Hematopoietic multipotent progenitor cell (in vitro differentiated cells): Measurements from ENCODE around the gene ACTA2. TPM values are rescaled to one million over a fixed set of nuclear protein-coding genes. Genes with fewer than 3 reads are reported as not detected.
"Not testable (repeated sequence)": the region's sequence is repeated elsewhere in the genome, so short reads cannot be mapped to it uniquely, and the experiment has no call there.

ENCODE experiments used
- DNase-seq, 3 donors: peaks; one replicate each; pipeline ENCODE4 v3.0.0-alpha.2; 2011 to 2015; ENCODE audit warnings: low read depth in 2 of 3, low spot score in 2 of 3
- total RNA-seq: library from RNA; depleted of rRNA; stranded (reverse); fragments of >200 nt; gene quantifications from one replicate; pipeline ENCODE4 v1.2.3, GENCODE V29; 2012

ACTA2 gene
- total RNA-seq, 1 donor, result 11.3 TPM

DNA sequence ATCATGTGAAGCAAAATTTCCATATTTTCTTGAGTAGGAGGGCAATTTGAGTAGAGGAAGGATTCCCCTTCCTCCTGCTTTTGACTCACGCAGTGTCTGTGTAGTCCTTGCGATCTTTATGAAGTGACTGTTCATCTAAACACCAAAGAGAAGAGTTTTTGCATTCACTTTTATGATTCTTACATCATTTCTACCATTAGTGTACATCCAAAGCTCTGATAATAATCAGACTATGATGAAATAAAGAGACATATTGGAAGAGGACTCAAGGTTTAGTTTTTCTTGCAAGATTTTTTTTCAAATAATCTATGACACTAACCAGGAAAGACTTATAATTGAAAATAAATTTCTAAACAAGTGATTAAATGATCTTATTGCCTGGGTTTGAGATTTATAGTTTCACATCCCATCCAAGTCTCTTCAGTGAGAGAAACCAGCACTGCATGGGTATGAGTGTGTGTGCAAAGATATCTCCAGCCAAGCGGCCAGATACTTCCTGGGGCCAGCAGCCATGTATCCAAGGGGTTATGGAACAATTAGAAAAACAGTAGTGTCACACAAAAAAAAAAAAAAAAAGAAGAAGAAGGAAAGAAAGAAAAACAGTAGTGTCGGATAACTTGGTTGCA, 2.0 kb upstream of the ACTA2 start:
- DNase-seq, result no peak

DNA sequence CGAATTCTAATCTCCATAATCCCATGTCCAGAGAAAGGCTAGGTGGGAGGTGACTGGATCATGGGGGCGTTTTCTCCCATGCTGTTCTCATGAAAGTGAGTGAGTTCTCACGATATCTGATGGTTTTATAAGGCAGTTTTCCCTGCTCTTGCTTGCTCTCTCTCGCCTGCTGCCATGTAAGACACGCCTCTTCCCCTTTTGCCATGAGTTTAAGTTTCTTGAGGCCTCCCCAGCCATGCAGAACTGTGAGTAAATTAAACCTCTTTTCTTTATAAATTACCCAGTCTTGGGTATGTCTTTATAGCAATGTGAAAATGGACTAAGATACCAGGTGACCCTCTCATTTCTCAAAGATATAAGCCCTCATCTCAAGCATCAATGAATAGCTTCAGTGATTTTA, 1.1 kb upstream of the ACTA2 start:
- peak in 1 of 3 donors; percentile 25 for DNase-seq

DNA sequence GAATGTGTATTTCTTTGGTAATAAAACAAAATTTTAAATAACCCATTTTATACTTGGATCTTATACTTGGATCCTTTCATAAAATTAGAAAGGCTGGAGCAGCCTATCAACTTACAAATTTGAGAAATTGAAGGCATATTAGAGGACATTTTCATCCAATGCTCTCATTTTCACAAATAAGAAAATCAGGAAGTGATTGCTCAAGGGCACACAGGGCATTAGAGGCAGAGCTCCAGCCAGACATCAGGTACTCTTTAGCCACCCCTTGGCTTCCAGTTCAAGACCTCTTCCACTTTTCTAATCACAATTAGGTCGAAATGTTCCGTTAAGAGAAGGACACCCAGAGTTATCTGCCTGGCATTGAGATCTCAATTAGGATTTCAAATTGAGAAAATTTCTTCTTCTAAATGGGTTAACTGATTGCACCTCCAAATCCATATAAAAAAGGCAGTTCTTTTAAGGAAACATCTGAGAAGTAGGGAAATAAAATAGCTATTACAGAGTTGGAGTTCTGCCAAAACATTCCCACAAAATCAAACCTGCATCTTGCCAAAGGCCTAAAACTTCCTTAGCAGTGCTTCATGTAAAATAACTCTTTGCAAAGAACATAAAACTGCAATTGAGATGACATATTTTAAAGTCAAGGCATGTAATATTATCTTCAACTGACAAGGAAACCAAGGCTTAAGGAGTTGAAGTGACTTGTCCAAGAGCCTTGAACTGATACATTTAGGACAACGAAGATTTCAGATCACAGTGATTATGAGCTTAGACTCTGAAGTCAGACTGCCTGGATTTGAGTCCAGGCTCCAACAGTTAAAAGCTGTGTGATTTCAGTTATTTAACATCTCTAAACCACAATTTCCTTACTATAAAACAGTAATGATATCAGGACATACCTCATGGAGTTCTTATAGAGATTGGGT, 2.4 kb downstream of the ACTA2 start:
- no peak for DNase-seq

DNA sequence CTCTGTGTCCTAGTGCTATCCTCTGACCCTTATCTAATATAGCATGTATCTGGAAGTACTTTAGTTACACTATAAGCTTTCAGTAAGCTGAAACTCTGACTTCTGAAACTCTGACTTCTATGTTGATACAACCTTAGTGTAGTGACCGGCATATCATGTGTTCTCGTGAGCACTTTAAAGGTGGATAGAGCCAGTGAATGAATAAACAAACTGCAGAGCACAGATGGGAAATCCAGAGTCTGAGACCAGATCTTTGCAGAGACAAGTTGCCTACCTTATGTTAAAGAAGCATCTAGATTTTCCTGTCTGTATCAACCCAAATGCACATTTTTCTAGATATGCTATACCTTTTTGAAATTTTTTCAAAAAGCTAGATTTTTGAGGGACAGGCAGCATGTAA, 3.5 kb downstream of the ACTA2 start:
- no peak for DNase-seq

DNA sequence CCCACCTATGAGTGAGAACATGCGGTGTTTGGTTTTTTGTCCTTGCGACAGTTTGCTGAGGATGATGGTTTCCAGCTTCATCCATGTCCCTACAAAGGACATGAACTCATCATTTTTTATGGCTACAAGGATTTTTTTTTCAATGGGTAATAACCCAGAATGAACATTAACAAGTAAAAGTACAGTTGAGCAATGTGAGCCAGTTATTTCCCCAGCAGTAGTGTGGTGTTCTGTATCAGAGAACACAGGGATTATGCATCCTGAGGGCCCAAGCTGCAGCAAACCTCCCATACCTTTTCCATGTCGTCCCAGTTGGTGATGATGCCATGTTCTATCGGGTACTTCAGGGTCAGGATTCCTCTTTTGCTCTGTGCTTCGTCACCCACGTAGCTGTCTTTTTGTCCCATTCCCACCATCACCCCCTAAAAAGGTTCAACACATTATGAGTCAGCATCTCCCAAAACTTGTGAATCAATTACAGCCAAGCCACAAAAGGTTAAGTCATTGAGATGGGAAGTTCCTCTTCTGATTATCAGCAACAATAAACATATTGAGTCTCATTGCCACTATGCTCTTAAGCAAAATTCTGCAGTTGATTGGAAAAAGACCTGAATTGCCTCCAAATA, 5.5 kb downstream of the ACTA2 start:
- no peak for DNase-seq

DNA sequence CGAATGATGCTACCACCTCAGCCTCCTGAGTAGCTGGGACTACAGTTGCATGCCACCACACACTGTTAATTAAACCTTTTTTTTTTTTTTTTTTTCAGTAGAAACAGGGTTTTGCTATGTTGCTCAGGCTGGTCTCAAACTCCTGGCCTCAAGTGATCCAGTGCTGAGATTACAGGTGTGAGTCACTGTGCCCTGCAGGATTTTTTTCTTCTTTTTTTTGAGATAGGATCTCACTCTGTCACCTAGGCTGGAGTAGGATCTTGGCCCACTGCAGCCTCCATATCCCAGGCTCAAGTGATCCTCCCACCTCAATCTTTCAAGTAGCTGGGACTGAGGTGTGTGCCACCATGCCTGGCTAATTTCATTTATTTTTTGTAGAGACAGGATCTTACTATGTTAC, 6.4 kb downstream of the ACTA2 start:
- DNase-seq, result no peak

DNA sequence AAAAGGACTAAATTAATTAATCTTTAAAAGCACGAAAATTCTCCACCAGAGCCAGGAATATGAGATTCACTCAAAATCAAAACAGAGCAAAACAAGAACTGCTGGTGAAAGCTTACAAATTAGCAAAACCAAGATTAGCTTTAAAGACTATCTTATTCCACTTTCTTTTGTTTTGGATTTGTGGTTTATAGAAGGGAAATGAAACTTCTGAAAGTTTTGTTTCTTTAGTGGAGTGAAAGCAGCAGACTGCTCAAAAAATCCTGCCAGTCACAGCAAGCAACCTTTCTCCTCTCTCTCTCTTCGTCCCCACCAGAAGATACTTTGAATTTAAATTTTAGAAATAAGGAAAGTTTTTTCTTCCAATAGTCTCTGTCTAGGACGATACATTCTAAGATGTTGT, 7.8 kb downstream of the ACTA2 start:
- DNase-seq, result peak in 1 of 3 donors; percentile 3

DNA sequence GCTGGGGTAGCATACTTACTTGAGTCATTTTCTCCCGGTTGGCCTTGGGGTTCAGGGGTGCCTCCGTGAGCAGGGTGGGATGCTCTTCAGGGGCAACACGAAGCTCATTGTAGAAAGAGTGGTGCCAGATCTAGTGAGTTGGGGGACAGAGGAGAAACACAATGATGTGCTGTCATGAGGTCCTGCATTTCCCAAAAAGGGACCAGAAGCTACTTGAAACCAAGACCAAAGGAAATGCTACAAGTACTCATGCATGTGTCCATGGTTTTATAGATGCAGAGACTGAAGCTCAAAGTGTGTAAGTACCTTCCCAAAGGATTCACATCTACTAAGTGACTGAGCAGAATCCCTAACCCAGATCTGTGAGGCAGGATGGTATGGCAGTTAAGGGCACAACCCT, 8.8 kb downstream of the ACTA2 start:
- no peak for DNase-seq

DNA sequence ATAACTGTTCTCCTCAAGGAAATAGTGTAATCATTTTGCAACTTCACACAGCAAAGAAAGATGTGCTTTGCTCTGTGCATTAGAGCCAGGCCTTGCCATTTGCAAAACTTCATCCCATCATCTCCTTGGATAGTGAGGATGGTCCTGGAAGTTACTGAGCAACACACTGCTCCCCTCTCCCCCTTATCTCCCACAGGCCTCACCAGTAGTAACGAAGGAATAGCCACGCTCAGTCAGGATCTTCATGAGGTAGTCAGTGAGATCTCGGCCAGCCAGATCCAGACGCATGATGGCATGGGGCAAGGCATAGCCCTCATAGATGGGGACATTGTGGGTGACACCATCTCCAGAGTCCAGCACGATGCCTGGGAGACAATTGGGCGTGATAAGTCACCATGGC, 11.5 kb downstream of the ACTA2 start:
- DNase-seq, result no peak

DNA sequence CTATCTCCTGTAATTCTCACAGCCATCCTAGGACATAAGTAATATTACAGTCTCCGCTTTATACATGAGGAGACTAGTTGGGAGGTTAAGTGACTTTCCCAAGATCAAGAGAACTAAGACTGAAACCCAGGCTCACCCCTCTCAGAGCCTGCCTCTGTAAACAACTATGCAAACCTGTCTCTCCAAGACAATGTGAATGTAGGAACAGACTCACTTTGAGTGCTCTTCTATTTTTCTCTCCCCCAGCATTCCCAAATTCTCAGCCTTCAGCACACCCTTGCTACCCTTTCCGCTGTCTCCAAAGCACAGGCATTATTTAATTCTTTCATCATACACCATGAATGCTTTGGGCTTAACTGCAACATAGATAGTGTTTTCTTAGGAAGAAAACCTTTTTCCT, 13.6 kb downstream of the ACTA2 start:
- no peak for DNase-seq

DNA sequence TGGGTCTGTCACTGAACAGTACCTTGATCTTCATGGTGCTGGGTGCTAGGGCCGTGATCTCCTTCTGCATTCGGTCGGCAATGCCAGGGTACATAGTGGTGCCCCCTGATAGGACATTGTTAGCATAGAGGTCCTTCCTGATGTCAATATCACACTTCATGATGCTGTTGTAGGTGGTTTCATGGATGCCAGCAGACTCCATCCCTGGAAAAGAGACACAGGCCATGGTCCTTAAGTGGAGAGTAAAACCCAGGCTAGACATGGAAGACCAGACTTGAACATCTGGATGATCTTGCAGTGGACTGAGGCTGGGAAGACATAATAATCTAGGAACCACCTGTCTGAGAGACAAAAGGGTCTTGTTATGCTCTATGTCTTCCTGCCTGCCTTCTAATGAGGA, 14.5 kb downstream of the ACTA2 start:
- no peak for DNase-seq

DNA sequence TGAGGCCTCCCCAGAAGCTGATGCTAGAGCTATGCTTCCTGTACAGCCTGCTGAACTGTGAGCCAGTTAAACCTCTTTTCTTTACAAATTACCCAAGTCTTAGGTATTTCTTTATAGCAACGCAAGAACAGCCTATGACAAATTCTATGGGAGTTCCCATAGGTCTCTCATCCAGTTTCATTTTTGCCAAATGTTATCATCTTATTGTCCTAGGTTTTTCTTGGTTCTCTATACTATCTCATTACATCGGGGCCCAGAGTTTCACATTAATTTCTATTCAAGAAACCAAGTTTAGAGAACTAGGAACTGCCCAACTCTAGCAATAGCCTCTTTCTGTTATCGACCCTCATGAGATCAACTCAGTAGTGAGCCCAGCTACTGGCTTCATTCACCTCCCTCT, 15.9 kb downstream of the ACTA2 start:
- DNase-seq, result no peak

DNA sequence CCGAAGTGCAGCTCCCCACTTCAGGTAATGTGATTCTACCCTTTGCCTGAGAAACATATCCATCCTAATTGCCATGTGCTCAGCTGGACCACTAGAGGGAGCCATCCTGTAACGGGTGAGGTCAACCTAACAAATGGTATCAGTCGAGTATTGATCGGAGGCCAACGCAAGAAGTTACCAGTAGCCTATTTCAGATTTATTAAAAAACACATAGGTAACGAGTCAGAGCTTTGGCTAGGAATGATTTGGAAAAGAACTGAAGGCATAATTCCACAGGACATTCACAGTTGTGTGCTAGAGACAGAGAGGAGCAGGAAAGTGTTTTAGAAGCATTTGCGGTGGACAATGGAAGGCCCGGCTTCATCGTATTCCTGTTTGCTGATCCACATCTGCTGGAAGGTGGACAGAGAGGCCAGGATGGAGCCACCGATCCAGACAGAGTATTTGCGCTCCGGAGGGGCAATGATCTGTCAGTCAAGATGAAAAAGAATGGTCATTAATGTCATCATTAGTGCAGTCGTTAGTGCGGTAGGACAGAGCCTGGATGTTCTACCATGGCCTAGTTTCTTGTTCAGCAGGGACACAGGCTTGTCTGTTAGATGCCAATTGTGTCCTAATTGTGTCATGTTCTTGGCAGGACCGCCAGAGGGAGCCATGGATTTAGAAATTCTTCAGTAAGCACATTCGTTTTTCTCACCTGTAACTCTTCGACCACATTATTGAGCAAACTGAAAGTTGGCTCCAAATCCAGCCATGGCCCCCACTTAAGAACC, 17.5 kb downstream of the ACTA2 start:
- peak; percentile 58 to 87 (median 75) for DNase-seq

DNA sequence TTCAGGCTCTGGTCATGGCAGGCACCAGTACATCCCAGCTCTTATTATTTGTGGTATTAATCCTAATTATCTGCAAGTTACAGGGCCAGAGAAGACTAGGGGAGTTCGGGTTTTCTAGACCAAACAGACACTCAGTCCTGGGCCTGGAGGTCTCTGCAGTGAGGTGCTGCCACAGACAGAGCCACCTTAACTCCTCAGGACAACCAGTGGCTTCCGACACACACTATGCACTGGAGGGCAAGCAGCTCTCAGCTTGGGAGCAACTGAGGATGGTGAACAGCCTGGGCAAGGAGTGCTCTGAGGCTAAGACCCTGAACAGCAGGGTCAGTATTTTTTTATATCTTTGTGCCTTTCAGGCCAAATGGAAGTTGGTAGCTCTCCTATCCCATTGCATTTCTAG, 19.0 kb downstream of the ACTA2 start:
- DNase-seq, result no peak

DNA sequence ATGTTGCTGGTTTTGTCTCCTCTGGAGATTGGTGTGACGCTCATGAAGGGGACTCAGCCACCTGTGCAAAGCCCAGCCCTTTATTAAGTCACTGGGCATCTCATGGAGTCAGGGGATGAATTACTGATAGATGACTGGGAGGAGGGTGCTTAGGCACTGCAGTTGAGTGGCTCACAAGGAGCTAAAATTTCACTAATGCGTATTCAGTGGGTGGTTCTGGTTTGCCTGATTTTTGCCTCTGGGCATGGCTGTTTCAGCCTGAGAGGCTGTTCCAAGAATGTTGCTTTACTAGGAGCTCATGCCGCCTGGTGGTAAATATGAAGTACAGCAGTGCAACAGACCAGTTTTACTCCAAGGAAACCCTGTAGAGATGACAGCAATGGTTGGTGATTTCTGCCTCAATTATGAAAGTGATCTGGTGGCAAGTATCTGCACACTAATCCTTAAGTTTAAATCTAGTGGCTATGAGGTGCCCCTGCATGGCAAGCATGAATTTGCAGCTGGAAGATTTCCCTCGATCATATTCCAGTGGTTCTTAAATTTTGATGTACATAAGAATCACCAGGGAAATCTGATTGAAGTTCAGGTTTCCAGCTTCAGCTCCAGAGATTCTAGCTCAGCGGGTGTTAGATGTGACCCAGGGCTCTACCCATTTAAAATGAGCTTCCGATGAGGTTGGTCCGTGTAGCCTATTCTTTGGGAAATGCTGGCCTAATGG, 19.9 kb downstream of the ACTA2 start:
- DNase-seq, result peak in 2 of 3 donors; percentile 44 to 76

DNA sequence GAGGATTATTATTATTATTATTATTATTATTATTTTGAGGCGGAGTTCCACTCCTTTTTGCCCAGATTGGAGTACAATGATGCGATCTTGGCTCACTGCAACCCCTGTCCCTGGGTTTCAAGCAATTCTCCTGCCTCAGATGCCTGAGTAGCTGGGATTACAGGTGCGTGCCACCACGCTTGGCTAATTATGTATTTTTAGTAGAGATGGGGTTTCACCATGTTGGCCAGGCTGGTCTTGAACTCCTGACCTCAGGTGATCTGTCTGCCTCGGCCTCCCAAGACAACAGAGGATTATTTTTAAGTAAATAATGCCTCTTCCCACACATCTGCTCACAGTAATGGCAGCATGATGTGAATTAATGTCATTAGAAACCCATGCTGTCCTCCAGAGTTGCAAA, 20.5 kb downstream of the ACTA2 start:
- not testable (repeated sequence) for DNase-seq

DNA sequence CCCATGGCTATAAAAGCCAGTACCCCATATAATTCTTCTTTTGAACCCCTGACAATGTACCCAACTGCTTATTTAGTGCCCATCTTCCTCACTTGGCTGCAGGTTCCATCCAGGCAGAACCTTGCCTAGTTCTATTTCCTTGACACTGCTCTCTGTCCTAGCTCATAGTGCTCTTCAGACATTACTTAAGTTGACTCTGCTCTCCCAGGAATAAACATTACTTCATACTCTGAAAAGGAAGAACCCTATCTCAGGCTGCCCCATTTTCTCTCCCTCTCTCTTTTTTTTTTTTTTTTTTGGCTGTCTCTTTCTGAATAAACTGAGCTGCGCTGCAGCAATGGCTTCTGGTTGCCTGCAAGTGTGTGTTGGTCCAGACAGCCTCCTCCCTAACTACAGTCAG, 21.0 kb downstream of the ACTA2 start:
- no peak for DNase-seq

DNA sequence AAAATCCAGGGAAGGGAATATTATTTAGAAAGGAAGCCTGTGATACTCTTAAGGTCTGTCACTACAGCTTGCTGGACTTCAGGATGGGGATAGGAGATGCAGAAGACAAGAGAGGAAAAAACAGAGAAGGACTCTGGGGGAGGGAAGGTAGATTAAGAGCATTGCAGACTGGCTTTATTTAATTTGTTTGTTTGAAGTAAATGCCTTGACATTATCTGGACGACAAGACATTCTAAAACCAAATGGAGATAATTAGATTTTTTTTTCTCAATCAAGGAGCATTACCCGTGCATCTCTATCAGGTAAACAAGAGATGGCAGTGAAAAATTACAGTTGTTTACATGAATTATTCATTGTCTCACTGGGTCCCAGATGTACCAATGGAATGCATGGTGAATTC, 24.3 kb downstream of the ACTA2 start:
- DNase-seq, result no peak

DNA sequence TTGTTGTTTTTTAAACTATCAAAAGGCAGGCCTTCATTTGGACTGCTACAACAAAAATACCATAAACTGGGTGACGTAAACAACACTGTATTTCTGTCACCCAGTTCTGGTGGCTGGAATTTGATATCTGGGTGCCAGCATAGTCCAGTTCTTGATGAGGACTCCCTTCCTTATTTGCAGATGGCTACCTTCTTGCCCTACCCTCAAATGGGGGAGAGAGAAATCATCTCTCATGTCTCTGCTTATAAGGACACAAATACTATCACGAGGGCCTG, 25.2 kb downstream of the ACTA2 start:
- DNase-seq, result no peak

DNA sequence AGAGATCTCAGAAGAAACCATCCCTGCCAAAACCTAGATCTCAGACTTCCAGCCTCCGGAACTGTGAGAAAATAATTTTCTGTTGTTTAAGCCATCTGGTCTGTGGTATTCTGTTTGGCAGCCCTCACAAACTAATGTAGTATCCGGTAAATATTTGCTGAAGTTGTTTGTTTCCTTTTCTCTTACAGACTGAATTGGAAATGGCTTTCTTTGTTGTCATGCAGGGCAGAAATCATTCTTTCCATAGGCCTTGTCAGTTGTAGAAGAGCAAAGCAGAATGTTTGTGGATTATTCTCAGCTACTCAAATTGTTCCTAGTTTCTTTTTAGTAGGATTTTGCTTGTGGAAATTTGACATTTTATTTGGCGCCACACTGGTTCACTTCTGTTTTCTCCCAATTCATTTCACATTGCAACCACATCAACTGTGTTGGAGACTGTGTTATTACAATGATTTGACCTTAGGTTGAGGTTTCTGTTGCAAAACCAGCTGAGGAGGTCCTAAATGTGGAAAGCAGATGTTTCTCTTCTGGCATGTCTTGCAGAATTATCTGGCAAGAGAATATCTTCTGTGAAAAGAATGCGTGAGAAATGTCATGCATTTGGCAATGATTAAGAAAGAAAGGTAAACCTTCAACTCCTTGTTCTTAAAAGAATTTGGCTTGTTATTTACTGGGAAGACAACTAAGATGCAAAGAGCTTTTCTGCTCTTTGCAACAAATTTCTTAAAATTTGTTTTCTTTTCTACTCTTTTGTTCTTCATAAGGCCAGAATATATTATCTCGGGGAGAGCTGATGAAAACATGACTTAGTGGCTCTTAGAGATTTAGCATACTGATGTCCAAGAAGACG, 25.8 kb downstream of the ACTA2 start:
- DNase-seq, result no peak
